ENCODE measurements around the gene CACNG8.

DNA sequence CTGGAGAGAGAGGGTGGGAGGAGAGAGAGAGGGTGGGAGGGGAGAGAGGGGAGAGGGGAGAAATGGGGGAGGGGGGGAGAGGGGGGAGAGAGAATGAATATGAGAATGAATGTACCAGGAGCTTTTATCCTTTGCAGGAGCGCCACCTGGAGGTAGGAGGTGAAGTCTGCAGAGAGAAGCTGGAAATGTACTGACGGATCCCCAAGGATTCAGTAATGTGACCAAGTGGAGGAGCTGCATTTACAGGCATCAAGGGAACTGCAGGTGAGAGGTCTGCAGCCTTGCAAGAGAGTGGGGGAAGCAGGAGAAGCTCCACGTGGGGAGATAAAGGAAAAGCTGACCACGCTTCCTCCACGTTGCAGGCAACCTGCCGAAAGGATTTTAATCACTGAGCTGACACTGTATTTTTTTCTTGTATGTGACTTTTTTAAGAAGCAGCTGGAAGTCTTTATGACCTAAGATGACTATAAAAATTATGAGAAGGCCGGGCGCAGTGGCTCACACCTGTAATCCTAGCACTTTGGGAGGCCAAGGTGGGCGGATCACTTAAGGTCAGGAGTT lies 67.3 kb downstream of the CACNG8 start:
- TF ChIP-seq, protein P1, sequence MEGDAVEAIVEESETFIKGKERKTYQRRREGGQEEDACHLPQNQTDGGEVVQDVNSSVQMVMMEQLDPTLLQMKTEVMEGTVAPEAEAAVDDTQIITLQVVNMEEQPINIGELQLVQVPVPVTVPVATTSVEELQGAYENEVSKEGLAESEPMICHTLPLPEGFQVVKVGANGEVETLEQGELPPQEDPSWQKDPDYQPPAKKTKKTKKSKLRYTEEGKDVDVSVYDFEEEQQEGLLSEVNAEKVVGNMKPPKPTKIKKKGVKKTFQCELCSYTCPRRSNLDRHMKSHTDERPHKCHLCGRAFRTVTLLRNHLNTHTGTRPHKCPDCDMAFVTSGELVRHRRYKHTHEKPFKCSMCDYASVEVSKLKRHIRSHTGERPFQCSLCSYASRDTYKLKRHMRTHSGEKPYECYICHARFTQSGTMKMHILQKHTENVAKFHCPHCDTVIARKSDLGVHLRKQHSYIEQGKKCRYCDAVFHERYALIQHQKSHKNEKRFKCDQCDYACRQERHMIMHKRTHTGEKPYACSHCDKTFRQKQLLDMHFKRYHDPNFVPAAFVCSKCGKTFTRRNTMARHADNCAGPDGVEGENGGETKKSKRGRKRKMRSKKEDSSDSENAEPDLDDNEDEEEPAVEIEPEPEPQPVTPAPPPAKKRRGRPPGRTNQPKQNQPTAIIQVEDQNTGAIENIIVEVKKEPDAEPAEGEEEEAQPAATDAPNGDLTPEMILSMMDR (IDR thresholded peaks at IDR 0.05; ENCODE audit: low read depth, low read length) = peak; percentile 74
- TF ChIP-seq POLR2A (IDR thresholded peaks at IDR 0.05; ENCODE audit: extremely low read depth, insufficient read length) = no peak
- TF ChIP-seq, protein P2, sequence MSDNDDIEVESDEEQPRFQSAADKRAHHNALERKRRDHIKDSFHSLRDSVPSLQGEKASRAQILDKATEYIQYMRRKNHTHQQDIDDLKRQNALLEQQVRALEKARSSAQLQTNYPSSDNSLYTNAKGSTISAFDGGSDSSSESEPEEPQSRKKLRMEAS (IDR thresholded peaks at IDR 0.05; ENCODE audit: low read depth, low read length) = no peak

All from NB4 (cell line).